Measurements from ENCODE around the gene PTGDS. TPM values are rescaled to one million over a fixed set of nuclear protein-coding genes. Genes with fewer than 3 reads are reported as not detected.
A peak's percentile ranks its signal among the peaks of the same experiment; 100 is the strongest.

The PTGDS gene
- total and polyA plus RNA-seq, 5 donors from 2014 or later: 0.47 to 15.4 TPM; not detected in 3

- Mint-ChIP-seq H3K4me3 (no peak overlapping the region), H3K9me3 (peaks cover 0 to 2% (median 0%) of the 10 kb centered on the region in 7 donors), H3K27ac (no peak overlapping the region), H3K27me3 (no peaks in the 10 kb centered on the region), H3K4me1 (peaks cover 0 to 2% (median 0%) of the 10 kb centered on the region in 4 donors), H3K36me3 (peaks cover 4% of the 10 kb centered on the region)
- Histone ChIP-seq H3K27me3 (ENCODE audit: control insufficient read depth, insufficient read depth, low read length) (no peaks in the 10 kb centered on the region), H3K9me3 (ENCODE audit: control insufficient read depth in 2 of 2, low read length in 2 of 2) (no peaks in the 10 kb centered on the region), H3K36me3 (ENCODE audit: control insufficient read depth, insufficient read depth, low read length) (peaks cover 11% of the 10 kb centered on the region), H3K4me1 (ENCODE audit: control insufficient read depth, insufficient read depth, low read length, poor library complexity, severe bottlenecking) (no peaks in the 10 kb centered on the region), H3K27ac (ENCODE audit: insufficient read depth, low read length, poor library complexity, severe bottlenecking) (no peak overlapping the region), H3K4me3 (ENCODE audit: low read depth, low read length) (no peak overlapping the region)
- no peak for DNase-seq
- no peak for ATAC-seq (ENCODE audit: low read depth in 2 of 2)
Measured at GRCh38 chr9:137014166-137014565, 36.9 kb downstream of the PTGDS start.

- ATAC-seq (ENCODE audit: low read depth in 2 of 2) (no peak), DNase-seq (no peak)
- H3K9me3 Mint-ChIP-seq: peaks cover 0 to 2% (median 0%) of the 10 kb centered on the region in 7 donors
- peaks cover 0 to 5% (median 0%) of the 10 kb centered on the region in 4 donors for H3K4me1 Mint-ChIP-seq
- peaks cover 4% of the 10 kb centered on the region for H3K36me3 Mint-ChIP-seq
- Histone ChIP-seq H3K27ac (ENCODE audit: insufficient read depth, low read length, poor library complexity, severe bottlenecking) (no peak overlapping the region), H3K36me3 (ENCODE audit: control insufficient read depth, insufficient read depth, low read length) (peaks cover 11% of the 10 kb centered on the region), H3K4me1 (ENCODE audit: control insufficient read depth, insufficient read depth, low read length, poor library complexity, severe bottlenecking) (no peaks in the 10 kb centered on the region), H3K27me3 (ENCODE audit: control insufficient read depth, insufficient read depth, low read length) (no peaks in the 10 kb centered on the region), H3K4me3 (ENCODE audit: low read depth, low read length) (no peak overlapping the region), H3K9me3 (ENCODE audit: control insufficient read depth in 2 of 2, low read length in 2 of 2) (no peaks in the 10 kb centered on the region)
- no peak overlapping the region for H3K4me3 Mint-ChIP-seq
- no peak overlapping the region for H3K27ac Mint-ChIP-seq
- H3K27me3 Mint-ChIP-seq: no peaks in the 10 kb centered on the region
Measured at GRCh38 chr9:137014776-137015539, 37.7 kb downstream of the PTGDS start.

- H3K4me1 ChIP-seq (ENCODE audit: control insufficient read depth, insufficient read depth, low read length, poor library complexity, severe bottlenecking): no peaks in the 10 kb centered on the region
- H3K27me3 ChIP-seq (ENCODE audit: control insufficient read depth, insufficient read depth, low read length): no peaks in the 10 kb centered on the region
- peaks cover 4% of the 10 kb centered on the region for H3K36me3 Mint-ChIP-seq
- DNase-seq (no peak), ATAC-seq (ENCODE audit: low read depth in 2 of 2) (no peak)
- H3K27ac Mint-ChIP-seq: no peak overlapping the region
- peaks cover 0 to 2% (median 0%) of the 10 kb centered on the region in 7 donors for H3K9me3 Mint-ChIP-seq
- no peaks in the 10 kb centered on the region for H3K9me3 ChIP-seq (ENCODE audit: control insufficient read depth in 2 of 2, low read length in 2 of 2)
- H3K4me1 Mint-ChIP-seq: peaks cover 0 to 5% (median 0%) of the 10 kb centered on the region in 4 donors
- H3K4me3 ChIP-seq (ENCODE audit: low read depth, low read length): no peak overlapping the region
- H3K4me3 Mint-ChIP-seq: no peak overlapping the region
- no peak overlapping the region for H3K27ac ChIP-seq (ENCODE audit: insufficient read depth, low read length, poor library complexity, severe bottlenecking)
- H3K27me3 Mint-ChIP-seq: no peaks in the 10 kb centered on the region
- peaks cover 11% of the 10 kb centered on the region for H3K36me3 ChIP-seq (ENCODE audit: control insufficient read depth, insufficient read depth, low read length)
Measured at GRCh38 chr9:137015540-137015930, 38.2 kb downstream of the PTGDS start.

GRCh38 chr9:137015976-137016375 lies 38.7 kb downstream of the PTGDS start:
- H3K27ac ChIP-seq (ENCODE audit: insufficient read depth, low read length, poor library complexity, severe bottlenecking): no peak overlapping the region
- H3K36me3 ChIP-seq (ENCODE audit: control insufficient read depth, insufficient read depth, low read length): peaks cover 11% of the 10 kb centered on the region
- ATAC-seq (ENCODE audit: low read depth in 2 of 2) (no peak), DNase-seq (no peak)
- no peak overlapping the region for H3K4me3 ChIP-seq (ENCODE audit: low read depth, low read length)
- no peaks in the 10 kb centered on the region for H3K27me3 ChIP-seq (ENCODE audit: control insufficient read depth, insufficient read depth, low read length)
- Mint-ChIP-seq H3K27me3 (no peaks in the 10 kb centered on the region), H3K4me3 (no peak overlapping the region), H3K27ac (no peak overlapping the region), H3K9me3 (peaks cover 0 to 2% (median 0%) of the 10 kb centered on the region in 7 donors), H3K4me1 (peaks cover 0 to 5% (median 0%) of the 10 kb centered on the region in 4 donors), H3K36me3 (peaks cover 4% of the 10 kb centered on the region)
- H3K4me1 ChIP-seq (ENCODE audit: control insufficient read depth, insufficient read depth, low read length, poor library complexity, severe bottlenecking): no peaks in the 10 kb centered on the region
- no peaks in the 10 kb centered on the region for H3K9me3 ChIP-seq (ENCODE audit: control insufficient read depth in 2 of 2, low read length in 2 of 2)

GRCh38 chr9:137016436-137016835 lies 39.1 kb downstream of the PTGDS start:
- DNase-seq: no peak
- Mint-ChIP-seq H3K9me3 (peaks cover 0 to 2% (median 0%) of the 10 kb centered on the region in 7 donors), H3K27ac (no peak overlapping the region), H3K4me3 (no peak overlapping the region), H3K36me3 (peaks cover 4% of the 10 kb centered on the region), H3K4me1 (peaks cover 0 to 5% (median 0%) of the 10 kb centered on the region in 4 donors), H3K27me3 (no peaks in the 10 kb centered on the region)
- no peak overlapping the region for H3K27ac ChIP-seq (ENCODE audit: insufficient read depth, low read length, poor library complexity, severe bottlenecking)
- H3K27me3 ChIP-seq (ENCODE audit: control insufficient read depth, insufficient read depth, low read length): no peaks in the 10 kb centered on the region
- no peak overlapping the region for H3K4me3 ChIP-seq (ENCODE audit: low read depth, low read length)
- no peak for ATAC-seq (ENCODE audit: low read depth in 2 of 2)
- H3K9me3 ChIP-seq (ENCODE audit: control insufficient read depth in 2 of 2, low read length in 2 of 2): no peaks in the 10 kb centered on the region
- peaks cover 11% of the 10 kb centered on the region for H3K36me3 ChIP-seq (ENCODE audit: control insufficient read depth, insufficient read depth, low read length)
- no peaks in the 10 kb centered on the region for H3K4me1 ChIP-seq (ENCODE audit: control insufficient read depth, insufficient read depth, low read length, poor library complexity, severe bottlenecking)

- Histone ChIP-seq H3K4me1 (ENCODE audit: control insufficient read depth, insufficient read depth, low read length, poor library complexity, severe bottlenecking) (no peaks in the 10 kb centered on the region), H3K27ac (ENCODE audit: insufficient read depth, low read length, poor library complexity, severe bottlenecking) (no peak overlapping the region), H3K4me3 (ENCODE audit: low read depth, low read length) (no peak overlapping the region), H3K36me3 (ENCODE audit: control insufficient read depth, insufficient read depth, low read length) (peaks cover 11% of the 10 kb centered on the region), H3K27me3 (ENCODE audit: control insufficient read depth, insufficient read depth, low read length) (no peaks in the 10 kb centered on the region), H3K9me3 (ENCODE audit: control insufficient read depth in 2 of 2, low read length in 2 of 2) (no peaks in the 10 kb centered on the region)
- no peak for ATAC-seq (ENCODE audit: low read depth in 2 of 2)
- H3K4me1 Mint-ChIP-seq: peaks cover 0 to 6% (median 0%) of the 10 kb centered on the region in 4 donors
- DNase-seq: no peak
- peaks cover 0 to 2% (median 0%) of the 10 kb centered on the region in 7 donors for H3K9me3 Mint-ChIP-seq
- peak overlapping the region in 1 of 4 donors; percentile 4 for H3K4me3 Mint-ChIP-seq
- H3K36me3 Mint-ChIP-seq: peaks cover 4% of the 10 kb centered on the region
- H3K27me3 Mint-ChIP-seq: no peaks in the 10 kb centered on the region
- no peak overlapping the region for H3K27ac Mint-ChIP-seq
Measured at GRCh38 chr9:137017071-137017470, 39.8 kb downstream of the PTGDS start.

- peaks cover 0 to 7% (median 0%) of the 10 kb centered on the region in 4 donors for H3K4me1 Mint-ChIP-seq
- Histone ChIP-seq H3K4me1 (ENCODE audit: control insufficient read depth, insufficient read depth, low read length, poor library complexity, severe bottlenecking) (no peaks in the 10 kb centered on the region), H3K27me3 (ENCODE audit: control insufficient read depth, insufficient read depth, low read length) (no peaks in the 10 kb centered on the region), H3K27ac (ENCODE audit: insufficient read depth, low read length, poor library complexity, severe bottlenecking) (no peak overlapping the region), H3K4me3 (ENCODE audit: low read depth, low read length) (no peak overlapping the region), H3K36me3 (ENCODE audit: control insufficient read depth, insufficient read depth, low read length) (peaks cover 11% of the 10 kb centered on the region), H3K9me3 (ENCODE audit: control insufficient read depth in 2 of 2, low read length in 2 of 2) (no peaks in the 10 kb centered on the region)
- ATAC-seq (ENCODE audit: low read depth in 2 of 2) (no peak), DNase-seq (no peak)
- peaks cover 0 to 2% (median 0%) of the 10 kb centered on the region in 7 donors for H3K9me3 Mint-ChIP-seq
- H3K4me3 Mint-ChIP-seq: no peak overlapping the region
- H3K27ac Mint-ChIP-seq: no peak overlapping the region
- no peaks in the 10 kb centered on the region for H3K27me3 Mint-ChIP-seq
- H3K36me3 Mint-ChIP-seq: peaks cover 4% of the 10 kb centered on the region
Measured at GRCh38 chr9:137017791-137018497, 40.6 kb downstream of the PTGDS start.
